GM19238 (cell line): ENCODE results near the gene PARD3B.
"Not testable (repeated sequence)": the region's sequence is repeated elsewhere in the genome, so short reads cannot be mapped to it uniquely, and the experiment has no call there.

Source experiments
- DNase-seq: peaks from one replicate; pipeline ENCODE4 v3.0.0; 2011; ENCODE audit warnings: low spot score; ENCODE audit not compliant: insufficient read length

PARD3B gene

DNA sequence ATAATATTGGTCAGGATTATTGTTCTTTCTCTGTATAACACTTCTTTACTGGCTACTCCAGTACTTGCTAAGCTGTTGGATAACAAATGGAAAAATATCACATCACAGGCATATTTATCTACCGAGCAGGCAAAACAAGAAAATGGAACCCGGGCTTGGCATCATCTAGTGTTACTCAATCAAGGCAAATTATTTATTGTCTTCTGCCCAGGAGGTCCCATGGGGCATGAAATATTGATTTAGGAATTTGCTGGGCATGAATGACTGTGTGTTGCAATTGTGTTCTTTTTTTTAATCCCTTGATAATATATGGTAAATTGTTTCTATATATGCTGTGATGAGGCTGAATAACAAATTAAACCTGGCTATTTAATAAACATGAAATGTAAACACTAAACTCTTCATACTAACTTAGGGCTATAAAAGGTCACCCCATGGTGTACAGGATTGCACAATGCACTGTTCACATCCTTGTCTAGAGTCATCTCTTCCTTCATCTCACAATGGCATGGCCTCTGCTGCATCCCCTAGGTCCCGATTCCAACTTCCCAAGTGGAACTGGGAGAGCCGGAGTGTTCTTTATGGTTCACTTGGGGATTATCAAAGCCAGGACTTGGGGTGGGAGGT lies 2.2 kb upstream of the PARD3B start:
- DNase-seq, result no peak

DNA sequence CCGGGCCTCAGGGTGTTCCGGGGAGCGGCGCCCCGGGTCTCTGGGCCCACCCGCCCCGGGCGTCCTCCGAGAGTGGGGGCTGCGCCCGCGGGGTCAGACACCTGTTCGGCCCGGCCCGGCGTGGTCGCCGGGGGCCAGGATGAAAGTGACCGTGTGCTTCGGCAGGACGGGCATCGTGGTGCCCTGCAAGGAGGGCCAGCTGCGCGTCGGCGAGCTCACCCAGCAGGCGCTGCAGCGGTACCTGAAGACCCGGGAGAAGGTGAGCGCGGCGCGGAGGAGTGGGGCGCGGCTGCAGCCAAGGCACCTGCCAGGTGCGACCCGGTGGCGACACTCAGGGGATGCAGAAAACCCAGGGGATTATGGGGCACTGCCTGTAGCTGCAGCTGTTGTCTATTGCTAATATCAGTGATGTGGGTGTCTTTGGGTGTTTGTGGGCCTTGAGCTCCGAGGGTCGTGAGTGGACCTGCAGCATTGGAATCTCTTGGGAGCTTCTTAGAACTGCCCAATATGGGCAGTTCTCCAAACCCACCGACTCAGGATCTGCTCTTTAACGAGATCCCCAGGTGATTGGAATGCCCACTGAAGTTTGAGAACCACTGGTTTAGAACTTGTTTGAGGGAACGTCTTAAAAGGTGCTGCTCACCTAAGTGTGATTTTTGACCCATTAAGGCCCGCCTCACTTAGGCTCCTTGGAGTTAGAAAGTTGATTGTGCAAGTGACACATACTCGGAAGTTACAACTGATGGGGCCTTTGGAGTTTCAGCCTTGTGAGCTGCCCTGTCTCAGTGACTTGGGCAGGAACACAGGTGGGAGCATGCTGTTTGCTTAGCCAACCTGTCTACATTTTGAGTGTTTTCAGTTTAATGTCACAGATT lies 823 bp downstream of the PARD3B start:
- DNase-seq, result no peak

DNA sequence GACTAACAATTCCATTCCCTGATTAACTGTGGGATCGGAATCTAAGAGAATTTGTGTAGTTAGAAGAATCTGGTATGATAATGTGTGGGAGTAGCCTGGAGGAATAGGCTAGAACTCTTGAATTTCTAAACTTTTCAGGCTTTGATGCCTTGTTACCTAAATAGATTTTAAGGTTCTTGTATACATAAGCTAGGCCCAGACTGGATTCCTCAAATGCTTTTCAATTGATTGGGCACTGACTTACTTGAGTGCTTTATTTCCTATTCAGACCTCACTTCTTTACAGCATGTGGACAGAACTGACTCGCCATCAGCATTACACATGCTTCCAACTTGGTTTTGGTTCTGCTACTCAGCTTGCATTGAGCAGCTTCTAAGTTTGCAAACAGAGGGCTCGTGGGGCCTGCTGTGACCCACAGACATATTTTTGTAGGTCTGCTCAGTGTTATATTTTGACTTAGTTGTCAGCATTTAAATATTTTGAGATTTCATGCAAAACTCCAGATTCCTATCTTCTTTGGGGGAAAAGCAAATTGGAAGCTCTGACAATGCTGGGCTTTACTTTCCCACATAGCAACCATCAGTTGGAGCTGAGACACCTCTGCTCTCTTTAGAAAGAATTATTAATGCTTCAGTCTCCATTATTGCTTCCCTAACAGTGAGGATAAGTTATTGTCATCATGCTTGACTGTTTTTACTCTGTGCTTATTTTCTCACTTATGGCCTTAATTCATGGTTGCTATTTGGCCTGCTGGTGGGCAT lies 5.7 kb downstream of the PARD3B start:
- DNase-seq, result no peak

DNA sequence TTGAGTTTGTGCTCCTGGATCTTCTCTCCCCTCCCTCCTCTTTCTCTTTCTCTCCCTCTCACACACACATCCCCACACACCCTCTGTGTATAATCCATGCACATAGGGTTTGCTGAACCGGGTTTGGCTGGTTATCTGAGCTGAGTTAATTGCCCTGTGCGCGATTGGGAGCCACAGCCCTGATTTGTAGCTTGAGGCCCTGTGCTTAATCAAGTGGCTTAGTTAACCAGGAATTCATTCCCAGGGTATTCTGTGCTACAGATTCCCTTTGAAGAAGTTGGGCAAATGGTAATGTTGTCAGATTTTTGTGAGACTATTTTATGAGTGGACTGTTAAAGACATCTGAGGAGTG lies 6.2 kb downstream of the PARD3B start:
- DNase-seq, result no peak

DNA sequence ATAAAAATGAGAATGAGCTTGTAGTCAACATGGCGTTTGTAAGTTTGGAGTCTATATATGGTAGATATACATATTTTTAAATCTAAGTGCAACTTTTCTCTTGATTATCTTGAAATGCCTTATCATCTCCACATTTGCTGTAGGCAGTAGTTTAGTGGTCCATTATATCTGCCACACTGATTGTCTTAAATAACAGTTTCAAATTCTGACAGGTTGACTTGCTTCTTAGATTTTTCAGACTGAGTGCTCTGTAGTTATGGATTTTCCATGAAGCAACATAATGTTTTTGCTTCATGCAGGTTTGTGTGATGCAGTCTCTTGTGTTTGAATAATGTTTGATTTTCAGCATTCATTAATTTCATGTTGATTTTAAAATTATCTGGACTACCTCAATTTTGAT lies 12.3 kb downstream of the PARD3B start:
- no peak for DNase-seq

DNA sequence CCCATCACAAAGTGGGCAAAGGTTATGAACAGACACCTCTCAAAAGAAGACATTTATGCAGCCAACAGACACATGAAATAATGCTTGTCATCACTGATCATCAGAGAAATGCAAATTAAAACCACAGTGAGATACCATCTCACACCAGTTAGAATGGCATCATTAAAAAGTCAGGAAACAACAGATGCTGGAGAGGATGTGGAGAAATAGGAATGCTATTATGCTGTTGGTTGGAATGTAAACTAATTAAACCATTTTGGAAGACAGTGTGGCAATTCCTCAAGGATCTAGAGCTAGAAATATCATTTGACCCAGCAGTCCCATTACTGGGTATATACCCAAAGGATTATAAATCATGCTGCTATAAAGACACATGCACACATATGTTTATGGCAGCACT lies 14.1 kb downstream of the PARD3B start:
- not testable (repeated sequence) for DNase-seq

DNA sequence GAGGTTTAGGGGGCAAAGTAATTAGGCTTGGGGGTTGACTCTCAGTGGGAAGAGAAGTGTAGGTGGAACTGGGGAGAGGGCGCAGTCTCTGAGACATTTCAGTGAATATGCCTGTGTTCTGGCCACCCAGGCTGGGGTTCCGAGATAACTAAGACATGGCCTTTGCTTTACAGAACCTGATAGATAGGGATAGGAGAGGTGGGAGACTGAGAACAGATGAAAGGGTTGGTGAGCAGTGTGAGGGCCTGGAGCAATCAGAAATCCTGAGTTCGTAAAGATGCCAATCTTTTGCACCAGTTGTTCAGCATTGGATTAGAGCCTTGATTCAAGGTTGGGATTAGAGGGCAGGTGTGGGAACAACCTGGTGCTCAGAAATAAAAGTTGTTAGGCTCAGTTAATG lies 15.6 kb downstream of the PARD3B start:
- no peak for DNase-seq

DNA sequence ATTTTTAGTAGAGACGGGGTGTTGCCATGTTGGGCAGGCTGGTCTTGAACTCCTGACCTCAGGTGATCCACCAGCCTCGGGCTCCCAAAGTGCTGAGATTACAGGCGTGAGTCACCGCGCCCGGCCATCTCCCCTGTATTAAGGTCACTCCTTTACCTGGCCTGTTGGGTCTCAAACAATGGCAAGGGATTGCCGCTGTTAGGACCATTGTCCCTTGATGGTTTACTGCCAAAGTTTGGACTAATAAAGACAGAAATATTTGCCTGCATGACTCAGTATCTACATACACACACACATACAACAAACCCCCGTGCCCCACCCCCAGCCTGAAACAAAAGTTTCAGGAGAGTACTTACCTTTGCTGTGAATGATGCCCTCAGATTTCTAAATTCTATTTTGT lies 16.5 kb downstream of the PARD3B start:
- DNase-seq, result no peak

DNA sequence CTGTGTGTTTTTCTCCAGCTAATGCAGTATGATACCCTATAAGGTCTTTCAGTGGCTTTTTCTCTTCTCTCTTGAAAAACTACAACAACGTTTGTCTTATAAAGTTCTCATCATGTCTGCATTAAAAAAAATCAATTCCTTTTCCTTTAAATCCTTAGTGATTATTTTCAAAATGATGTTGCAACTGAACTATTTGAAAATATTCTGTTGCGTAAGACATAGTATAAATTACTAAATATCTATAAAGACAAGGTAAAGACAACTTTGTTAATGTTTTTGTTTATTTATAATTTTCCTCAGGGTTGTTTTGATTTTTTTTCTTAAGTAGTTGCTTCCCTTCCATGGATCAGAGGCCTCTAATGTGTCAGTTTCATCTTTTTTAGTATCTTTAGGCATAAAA lies 21.2 kb downstream of the PARD3B start:
- no peak for DNase-seq

DNA sequence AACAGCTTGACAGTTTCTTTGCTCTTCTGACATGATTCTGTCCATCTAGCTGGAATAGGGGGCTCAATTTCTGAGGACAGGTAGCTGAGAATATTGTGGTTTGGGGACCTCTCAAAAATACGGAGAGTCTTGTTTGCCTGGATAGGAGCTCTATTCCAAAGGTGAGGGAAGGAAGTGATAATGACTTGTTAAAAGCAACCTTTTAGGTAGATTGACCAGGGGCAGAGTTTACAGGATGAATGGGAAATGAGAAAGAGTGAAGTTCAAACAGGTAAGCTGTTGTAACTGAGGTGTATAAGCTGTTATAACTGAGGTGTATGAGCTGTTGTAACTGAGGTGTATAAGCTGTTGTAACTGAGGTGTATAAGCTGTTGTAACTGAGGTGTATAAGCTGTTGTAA lies 25.1 kb downstream of the PARD3B start:
- no peak for DNase-seq

DNA sequence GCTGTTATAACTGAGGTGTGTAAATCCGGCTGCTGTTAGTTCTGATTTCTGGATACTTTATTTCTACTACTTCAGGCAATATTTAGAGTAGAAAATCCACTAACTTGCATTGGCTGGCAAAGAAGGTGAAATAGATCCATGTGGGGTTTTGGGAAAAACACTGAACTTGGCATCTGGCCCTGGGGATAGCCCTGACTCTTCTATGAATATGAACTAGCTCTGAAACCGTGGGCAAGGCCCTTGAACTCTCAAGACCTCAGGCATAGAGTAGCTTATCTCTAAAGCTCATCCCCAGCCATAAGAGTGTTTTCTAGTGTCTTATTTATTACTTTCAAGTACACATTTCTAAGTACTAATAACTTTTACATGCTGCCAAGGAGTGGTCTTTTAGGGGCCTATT lies 25.8 kb downstream of the PARD3B start:
- no peak for DNase-seq

DNA sequence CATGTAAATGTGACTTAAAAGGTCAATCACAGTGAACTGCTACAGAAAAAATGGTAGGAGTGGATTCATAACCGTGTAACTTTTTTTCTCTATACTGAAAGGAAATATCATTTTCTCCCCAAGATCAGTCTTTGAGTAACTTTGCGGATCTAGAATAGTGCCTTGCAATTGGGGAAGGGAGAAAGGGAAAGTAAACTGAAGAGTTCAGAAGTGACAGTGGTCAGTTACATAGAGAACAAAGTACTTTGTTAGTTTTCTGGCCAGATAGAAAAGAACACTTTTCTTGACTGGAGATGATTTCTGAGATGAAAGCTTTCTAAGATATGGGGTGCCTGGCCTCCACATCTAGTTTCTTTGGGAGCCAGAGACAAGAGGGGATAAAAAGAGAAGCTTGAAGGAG lies 26.6 kb downstream of the PARD3B start:
- no peak for DNase-seq

DNA sequence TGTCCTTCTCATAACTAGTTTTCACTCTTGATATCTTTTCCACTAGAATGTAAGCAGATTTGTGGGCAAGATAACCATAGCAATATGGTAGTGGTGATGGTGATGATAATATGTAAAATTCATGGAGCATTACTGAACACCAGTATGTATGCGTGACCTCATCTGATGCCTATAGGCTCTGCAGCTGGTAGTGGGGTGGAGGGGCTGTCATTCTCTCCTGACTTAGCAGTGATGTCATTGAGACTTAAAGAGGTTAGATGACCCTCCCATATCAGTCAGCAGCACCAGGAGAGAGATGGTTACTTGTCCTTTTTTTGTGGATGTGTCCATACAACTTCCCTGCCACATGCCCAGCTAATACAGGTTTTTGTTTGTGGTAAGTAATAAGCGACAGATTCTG lies 27.9 kb downstream of the PARD3B start:
- no peak for DNase-seq

DNA sequence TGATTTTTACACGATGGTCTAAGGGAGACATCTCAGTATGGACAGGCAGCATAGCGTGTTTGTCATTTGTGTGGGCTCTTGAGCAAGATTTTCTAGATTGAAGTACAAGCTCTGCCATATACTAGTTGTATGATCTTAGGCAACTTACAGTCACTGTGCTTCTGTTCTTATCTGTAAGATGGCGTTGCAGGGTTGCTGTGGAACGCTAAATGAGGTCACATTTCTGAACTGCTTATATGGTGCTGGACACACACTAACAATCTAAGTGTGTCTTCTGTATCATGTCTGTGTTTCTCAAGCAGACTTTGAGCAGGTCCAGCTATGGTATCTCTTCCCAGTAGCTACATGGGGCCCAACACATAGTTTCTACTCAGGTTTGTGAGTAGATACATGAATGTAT lies 29.2 kb downstream of the PARD3B start:
- DNase-seq, result no peak

DNA sequence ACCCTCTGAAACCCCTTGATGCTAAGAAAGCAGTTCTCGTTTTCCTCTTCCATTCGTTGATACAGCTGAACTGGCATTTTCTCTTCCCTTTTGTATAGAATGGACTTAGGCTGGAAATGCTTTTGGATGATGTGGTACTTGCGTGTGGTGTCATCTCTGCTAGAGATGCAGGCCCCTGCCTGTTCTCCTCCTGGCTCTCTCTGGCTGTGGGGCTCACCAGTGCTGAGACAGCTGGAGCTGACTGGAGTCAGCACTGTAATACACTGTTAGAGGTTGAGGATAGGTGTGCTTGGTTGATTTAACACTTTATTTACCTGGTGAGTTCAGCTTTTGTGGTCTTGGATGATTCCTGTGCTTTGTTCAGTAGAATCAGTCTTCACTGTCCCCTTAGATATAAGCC lies 30.2 kb downstream of the PARD3B start:
- DNase-seq, result no peak

DNA sequence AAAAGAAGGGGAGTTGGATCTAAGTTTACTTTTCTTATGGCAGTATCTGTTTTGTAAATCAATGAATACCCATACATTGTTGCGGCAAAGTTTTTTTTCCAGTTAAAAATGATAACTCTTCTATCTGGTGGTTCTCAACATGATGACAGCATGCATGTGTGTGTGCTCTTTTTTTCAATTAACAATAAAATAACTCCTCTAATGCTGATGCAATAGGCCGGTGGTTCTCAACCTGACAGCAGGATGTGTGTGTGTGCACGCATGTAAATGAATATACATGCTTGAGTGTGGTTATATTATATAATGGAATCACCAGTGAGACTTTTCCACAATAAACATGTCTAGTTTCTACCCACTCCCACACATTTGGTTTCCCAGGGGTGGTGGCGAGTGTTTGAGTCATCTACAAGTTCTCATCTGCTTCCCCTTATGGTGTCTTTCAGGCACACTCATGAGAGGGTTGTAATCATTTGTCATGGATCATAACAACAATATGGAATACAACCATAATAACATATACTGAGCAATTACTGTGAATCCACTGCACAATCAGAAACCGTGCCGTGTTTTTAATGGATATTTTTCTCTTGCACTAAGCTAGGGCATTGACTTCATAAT lies 31.2 kb downstream of the PARD3B start:
- no peak for DNase-seq

DNA sequence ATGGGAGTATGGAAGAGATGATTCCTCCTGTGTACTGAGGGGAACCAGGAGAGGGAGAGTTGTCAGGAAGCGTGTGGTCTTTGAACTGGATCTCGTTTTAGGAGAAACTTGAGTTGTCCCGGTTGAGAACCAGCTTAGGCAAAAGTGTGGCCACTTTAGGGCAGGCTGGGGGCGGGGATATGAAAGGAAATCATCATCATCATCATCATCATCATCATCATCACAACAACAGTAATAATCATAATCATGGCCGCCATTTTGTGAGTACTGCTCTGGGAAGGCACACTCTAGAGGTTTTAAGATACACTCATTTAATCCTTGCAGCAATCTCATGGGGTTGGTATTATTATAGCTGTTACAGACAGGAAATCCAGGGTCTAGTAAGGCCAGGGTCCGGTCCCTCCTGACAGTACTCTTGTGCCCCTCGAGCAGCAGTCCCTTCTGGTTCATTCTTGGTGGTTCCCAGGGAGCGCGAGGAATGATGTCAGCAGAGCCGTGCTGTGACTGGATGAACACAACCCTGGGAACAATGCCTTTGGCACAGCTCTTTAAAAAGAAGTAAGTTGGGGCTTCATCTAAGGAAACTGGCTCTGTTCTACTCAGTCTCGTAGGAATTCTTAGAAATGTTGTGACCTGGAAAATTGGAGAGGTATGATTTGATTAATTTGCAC lies 33.8 kb downstream of the PARD3B start:
- DNase-seq, result no peak

DNA sequence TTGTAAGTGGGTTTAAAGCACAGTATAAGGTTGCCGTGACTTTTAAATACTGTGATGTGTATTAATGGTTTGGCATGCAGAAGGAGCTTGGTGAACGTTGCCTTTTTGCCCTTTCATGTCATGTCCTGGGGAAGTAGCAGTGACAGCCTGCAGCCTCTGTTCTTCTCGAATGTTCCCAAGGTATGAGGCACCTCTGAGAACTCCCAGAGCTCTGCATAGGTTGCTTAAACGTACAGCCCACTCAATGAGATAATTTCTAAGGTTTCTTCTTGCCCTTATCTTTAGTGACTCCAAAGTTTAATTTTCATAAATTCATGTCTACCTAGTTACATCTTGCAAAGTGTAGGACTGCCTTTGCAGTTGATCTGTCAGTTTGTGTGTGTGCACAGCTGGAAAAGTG lies 36.7 kb downstream of the PARD3B start:
- DNase-seq, result no peak

DNA sequence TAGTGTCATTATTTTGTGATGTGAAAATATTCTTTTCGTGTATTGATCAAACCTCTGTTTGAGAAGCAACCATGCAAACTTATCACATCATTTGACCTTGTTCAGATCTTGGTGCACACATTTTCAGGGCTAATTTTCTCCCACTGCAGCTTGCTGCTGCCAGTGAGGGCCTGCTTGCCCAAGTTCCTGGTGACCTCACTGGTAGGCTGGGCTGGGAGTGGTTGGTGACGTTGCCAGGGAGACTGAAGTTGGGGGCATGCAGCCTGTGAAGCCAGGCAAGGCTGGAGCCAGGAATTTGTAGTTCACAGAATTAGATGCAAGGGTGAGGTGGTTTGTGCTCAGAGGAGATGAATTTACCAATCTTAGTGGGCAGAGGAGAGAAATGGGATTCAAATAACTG lies 38.5 kb downstream of the PARD3B start:
- DNase-seq, result no peak

DNA sequence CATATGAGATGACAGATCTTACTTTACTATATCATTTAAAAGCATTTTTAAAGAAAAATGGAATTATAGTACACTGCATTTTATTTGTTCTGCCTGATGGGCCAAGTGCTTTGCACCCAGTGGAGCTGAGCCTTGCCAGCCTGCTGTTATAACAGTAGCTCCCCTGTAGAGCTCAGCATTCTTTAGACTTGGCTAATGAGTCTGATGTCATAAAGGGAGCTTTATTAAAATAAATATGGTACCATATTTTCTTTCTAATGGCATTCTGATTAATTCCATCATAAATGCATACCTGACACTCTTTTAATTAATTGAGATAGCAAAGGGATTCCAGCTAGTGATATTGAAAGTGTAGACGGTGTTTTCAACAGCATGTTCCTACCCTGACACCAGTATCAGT lies 40.7 kb downstream of the PARD3B start:
- no peak for DNase-seq

DNA sequence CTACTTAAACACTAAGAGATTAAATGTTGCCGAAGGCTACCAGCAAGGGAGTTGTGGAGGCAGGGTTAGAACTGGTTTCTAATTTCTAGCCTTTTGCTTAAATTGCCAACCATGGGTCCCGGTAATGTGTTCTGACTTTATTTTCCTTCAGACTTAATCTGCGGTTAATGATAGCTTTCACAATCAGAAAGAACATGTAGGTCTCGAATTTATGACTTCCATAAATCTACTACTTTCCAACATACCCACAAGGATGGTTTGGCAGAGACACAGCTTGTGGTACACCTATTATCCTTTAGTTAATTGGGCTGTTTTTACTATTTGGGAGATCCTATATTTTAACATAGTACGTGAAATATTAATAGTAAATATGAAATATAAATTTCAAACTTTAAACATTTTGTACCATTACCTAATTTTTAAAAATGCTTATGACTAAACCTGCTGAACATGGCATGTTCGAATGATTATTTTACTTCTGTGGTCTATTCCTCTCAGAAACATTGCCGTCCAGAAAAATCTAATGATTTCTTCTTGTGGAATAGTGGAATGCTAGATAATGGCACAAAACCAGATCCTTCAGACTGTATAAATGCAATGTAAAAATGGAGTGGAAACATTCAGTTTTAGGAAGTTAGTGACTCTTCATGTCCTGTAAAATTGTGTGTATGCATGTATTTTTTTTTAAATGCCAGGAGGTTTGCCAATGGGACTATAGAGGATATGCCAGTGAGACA lies 41.3 kb downstream of the PARD3B start:
- DNase-seq, result no peak
